Progenitor cell of endocrine pancreas (in vitro differentiated cells): Measurements from ENCODE around the gene SVEP1. TPM values are rescaled to one million over a fixed set of nuclear protein-coding genes. Genes with fewer than 3 reads are reported as not detected.

ENCODE experiments used
- DNase-seq: peaks from one replicate; pipeline ENCODE4 v3.0.0; 2021; ENCODE audit warnings: low spot score; ENCODE audit not compliant: unreplicated experiment
- H3K27ac Mint-ChIP-seq: 2 replicates; pipeline ENCODE4 v1.8.0; 2021; ENCODE audit warnings: mild to moderate bottlenecking, moderate library complexity, mixed read lengths
- H3K27me3 Mint-ChIP-seq: 2 replicates; pipeline ENCODE4 v1.8.0; 2021; ENCODE audit warnings: mixed read lengths
- H3K36me3 Mint-ChIP-seq: 2 replicates; pipeline ENCODE4 v1.8.0; 2022; ENCODE audit warnings: mixed read lengths; ENCODE audit not compliant: insufficient read depth
- H3K4me1 Mint-ChIP-seq: 2 replicates; pipeline ENCODE4 v1.8.0; 2021; ENCODE audit warnings: low read depth, mixed read lengths
- H3K4me3 Mint-ChIP-seq: 2 replicates; pipeline ENCODE4 v1.8.0; 2021; ENCODE audit warnings: low read depth, mild to moderate bottlenecking, moderate library complexity, mixed read lengths
- H3K9me3 Mint-ChIP-seq: 2 replicates; pipeline ENCODE4 v1.8.0; 2021; ENCODE audit warnings: low read depth, mixed read lengths
- total RNA-seq: library from RNA; stranded (reverse); gene quantifications from 2 replicates; pipeline ENCODE4 v1.2.1, GENCODE V29; 2021
- TF ChIP-seq, protein P1 (sequence below): fragments of 200-600 bp; sonication (generic); IDR thresholded peaks from one replicate; pipeline ENCODE4 v1.5.0; 2021; ENCODE audit warnings: antibody characterized with exemption, mild to moderate bottlenecking; ENCODE audit not compliant: unreplicated experiment

The SVEP1 gene
- total RNA-seq, 1 donor from 2014 or later = 0.26 TPM

DNA sequence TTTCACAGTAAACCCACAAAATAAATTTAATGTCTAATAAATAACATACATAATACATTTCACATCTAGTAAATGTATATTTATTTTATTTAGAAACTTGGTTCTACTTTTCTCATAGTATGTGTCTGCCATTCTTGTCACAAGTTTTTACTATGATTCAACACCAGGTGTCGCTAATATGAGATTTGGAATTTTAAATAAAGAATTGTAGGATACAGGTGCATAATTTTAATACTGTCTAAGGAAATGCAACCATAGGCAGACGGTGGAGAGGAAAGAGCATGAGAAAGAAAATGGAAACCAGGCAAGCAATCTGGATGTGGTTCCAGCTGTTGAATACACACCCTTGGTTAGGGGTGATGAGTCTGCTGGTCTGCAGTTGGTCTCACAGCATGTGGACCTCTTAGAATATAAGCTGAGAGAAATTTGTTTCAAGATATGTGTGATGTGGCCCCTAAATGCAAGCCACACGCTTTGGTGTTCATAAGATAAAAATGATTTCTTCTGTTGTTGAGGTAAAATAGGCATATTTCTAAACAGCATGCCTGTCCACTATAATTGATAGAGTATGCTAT is 127.2 kb downstream of the SVEP1 start:
- Mint-ChIP-seq H3K27ac (no peak overlapping the region), H3K9me3 (no peaks in the 10 kb centered on the region), H3K27me3 (no peaks in the 10 kb centered on the region), H3K4me3 (no peak overlapping the region), H3K4me1 (peaks cover 2% of the 10 kb centered on the region), H3K36me3 (no peaks in the 10 kb centered on the region)
- TF ChIP-seq, protein P1, sequence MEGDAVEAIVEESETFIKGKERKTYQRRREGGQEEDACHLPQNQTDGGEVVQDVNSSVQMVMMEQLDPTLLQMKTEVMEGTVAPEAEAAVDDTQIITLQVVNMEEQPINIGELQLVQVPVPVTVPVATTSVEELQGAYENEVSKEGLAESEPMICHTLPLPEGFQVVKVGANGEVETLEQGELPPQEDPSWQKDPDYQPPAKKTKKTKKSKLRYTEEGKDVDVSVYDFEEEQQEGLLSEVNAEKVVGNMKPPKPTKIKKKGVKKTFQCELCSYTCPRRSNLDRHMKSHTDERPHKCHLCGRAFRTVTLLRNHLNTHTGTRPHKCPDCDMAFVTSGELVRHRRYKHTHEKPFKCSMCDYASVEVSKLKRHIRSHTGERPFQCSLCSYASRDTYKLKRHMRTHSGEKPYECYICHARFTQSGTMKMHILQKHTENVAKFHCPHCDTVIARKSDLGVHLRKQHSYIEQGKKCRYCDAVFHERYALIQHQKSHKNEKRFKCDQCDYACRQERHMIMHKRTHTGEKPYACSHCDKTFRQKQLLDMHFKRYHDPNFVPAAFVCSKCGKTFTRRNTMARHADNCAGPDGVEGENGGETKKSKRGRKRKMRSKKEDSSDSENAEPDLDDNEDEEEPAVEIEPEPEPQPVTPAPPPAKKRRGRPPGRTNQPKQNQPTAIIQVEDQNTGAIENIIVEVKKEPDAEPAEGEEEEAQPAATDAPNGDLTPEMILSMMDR = peak; percentile 63
- no peak for DNase-seq

DNA sequence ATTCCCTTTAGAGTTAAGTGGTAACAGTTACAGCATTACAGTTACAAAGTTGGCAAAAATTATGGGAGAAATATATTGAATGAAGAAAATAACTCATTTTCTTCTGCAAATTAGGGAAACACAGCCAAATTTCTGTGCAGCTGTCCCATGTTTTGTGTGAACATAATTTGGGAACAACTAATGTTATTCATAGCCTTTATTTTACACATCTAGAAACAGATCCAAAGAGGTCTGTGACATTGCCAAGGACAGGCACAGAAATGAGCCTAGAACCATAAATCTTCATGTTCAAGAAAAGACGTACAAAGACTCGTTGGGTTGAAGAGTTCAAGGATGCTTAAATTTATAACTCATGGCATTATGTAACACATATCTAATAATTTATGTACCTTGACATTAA is 127.8 kb downstream of the SVEP1 start:
- H3K27ac Mint-ChIP-seq = no peak overlapping the region
- DNase-seq = no peak
- H3K4me1 Mint-ChIP-seq = no peaks in the 10 kb centered on the region
- no peaks in the 10 kb centered on the region for H3K27me3 Mint-ChIP-seq
- H3K36me3 Mint-ChIP-seq = no peaks in the 10 kb centered on the region
- H3K9me3 Mint-ChIP-seq = no peaks in the 10 kb centered on the region
- no peak overlapping the region for H3K4me3 Mint-ChIP-seq
- TF ChIP-seq, protein P1 = no peak

DNA sequence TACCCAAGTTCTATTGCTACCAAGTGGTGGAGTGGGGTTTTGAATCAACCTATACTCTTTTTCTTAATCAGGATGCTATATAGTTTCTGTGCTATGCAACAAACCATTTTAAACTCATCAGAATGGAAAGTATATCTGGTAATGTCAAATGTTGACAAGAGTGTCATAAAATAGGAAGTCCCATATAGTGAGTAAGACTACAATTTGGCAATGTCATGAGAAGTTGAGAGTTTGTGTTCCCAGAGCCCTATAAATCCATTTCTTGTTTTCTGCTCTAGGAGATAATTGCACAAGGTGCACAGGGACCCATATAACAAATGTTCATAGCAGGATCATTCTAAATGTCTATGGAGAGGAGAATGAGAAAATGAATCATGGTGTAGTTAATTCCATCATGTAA is 132.1 kb downstream of the SVEP1 start:
- H3K4me3 Mint-ChIP-seq = no peak overlapping the region
- TF ChIP-seq, protein P1 = no peak
- H3K9me3 Mint-ChIP-seq = no peaks in the 10 kb centered on the region
- no peak overlapping the region for H3K27ac Mint-ChIP-seq
- H3K36me3 Mint-ChIP-seq = no peaks in the 10 kb centered on the region
- no peak for DNase-seq
- H3K4me1 Mint-ChIP-seq = no peaks in the 10 kb centered on the region
- no peaks in the 10 kb centered on the region for H3K27me3 Mint-ChIP-seq

DNA sequence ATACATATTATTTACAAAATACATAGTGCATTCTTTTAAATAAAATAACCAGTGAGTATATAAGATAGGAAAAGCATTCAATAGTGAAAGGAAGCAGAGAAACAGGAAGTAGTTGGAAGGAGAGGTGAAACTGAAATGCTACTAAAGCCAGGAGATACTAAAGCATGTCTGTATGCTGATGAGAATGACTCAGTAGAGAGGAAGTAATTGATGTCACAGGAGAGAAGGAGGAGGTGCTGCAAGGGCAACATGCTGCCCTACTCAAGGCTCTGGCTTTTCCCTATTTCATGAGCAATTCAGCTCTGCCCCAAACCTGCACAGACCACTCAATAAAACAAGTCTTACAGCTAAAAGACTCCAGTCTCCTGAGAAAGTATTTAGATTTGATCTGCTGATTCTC is 133.4 kb downstream of the SVEP1 start:
- Mint-ChIP-seq H3K36me3 (no peaks in the 10 kb centered on the region), H3K4me1 (no peaks in the 10 kb centered on the region), H3K9me3 (no peaks in the 10 kb centered on the region), H3K4me3 (no peak overlapping the region), H3K27ac (no peak overlapping the region), H3K27me3 (peaks cover 2% of the 10 kb centered on the region)
- DNase-seq = no peak
- TF ChIP-seq, protein P1 = no peak

DNA sequence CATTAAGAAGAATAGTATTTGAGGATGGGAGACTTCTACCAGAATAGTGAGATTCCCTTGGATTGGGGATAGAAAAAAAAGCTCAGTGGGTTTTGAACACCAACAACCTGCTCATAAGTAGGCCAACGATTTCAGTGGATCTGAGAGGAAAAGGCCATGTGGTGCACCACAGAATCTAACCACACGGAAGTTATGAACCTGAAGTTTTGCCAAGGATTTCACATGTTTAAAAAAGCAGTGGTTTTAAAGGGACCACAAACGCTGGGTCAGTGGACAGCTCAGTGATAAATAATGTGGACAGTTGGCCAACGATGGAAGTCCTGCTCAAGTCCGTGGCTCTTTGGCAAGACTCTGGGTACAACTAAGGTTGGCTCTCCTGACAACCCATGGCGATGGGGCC is 134.6 kb downstream of the SVEP1 start:
- no peaks in the 10 kb centered on the region for H3K9me3 Mint-ChIP-seq
- TF ChIP-seq, protein P1 = no peak
- H3K4me1 Mint-ChIP-seq = no peaks in the 10 kb centered on the region
- H3K36me3 Mint-ChIP-seq = no peaks in the 10 kb centered on the region
- H3K4me3 Mint-ChIP-seq = no peak overlapping the region
- H3K27ac Mint-ChIP-seq = no peak overlapping the region
- no peak for DNase-seq
- H3K27me3 Mint-ChIP-seq = peaks cover 7% of the 10 kb centered on the region
